IMR-90 (cell line): ENCODE results near the gene CENPM. TPM values are rescaled to one million over a fixed set of nuclear protein-coding genes. Genes with fewer than 3 reads are reported as not detected.

Experiments used
- ATAC-seq: fragments of 200-7000 bp; cut with Tn5 transposase; 2 replicates; pipeline ENCODE4 v1.9.1; 2020; ENCODE audit warnings: low read depth, mild to moderate bottlenecking, moderate library complexity
- BruUV-seq: library from RNA; stranded (reverse); fragments of 400-500 nt; replicated peaks from 2 replicates; lab custom pipeline; 2021; lab: Mats Ljungman, UMichigan
- CTCF ChIA-PET: fragments of 300-600 bp; formaldehyde crosslinking; extraction: SDS; loops from one replicate; lab custom pipeline; 2021; ENCODE audit warnings: antibody characterized with exemption; lab: Yijun Ruan, JAX
- POLR2A ChIA-PET: fragments of 300-600 bp; sonication (Branson Sonifier 250); formaldehyde crosslinking; loops from one replicate; lab custom pipeline; 2022; ENCODE audit warnings: antibody characterized with exemption; ENCODE audit not compliant: unreplicated experiment; lab: Charles Lee
- DNase-seq: peaks from one replicate; pipeline ENCODE4 v3.0.0; 2013
- H2AFZ ChIP-seq: replicated peaks from 2 replicates; pipeline ENCODE3; 2013; ENCODE audit warnings: low read length, mild to moderate bottlenecking; ENCODE audit not compliant: poor library complexity
- H2AK5ac ChIP-seq: 2 replicates; pipeline ENCODE4 v1.6.1; 2013; ENCODE audit warnings: low read depth, low read length, inconsistent platforms
- H2AK9ac ChIP-seq: replicated peaks from 2 replicates; pipeline ENCODE3; 2013; ENCODE audit warnings: mild to moderate bottlenecking, low read depth, low read length, moderate library complexity; ENCODE audit not compliant: poor library complexity
- H2BK120ac ChIP-seq: 2 replicates; pipeline ENCODE4 v1.6.1; 2013; ENCODE audit warnings: low read depth, low read length, inconsistent platforms
- H2BK15ac ChIP-seq: 3 replicates; pipeline ENCODE4 v1.6.1; 2013; ENCODE audit warnings: low read depth, low read length, inconsistent platforms
- H2BK20ac ChIP-seq: 2 replicates; pipeline ENCODE4 v1.6.1; 2013; ENCODE audit warnings: low read depth, mild to moderate bottlenecking, inconsistent platforms, low read length, moderate library complexity
- H2BK5ac ChIP-seq: 2 replicates; pipeline ENCODE4 v1.6.1; 2013; ENCODE audit warnings: mild to moderate bottlenecking, low read depth, low read length, inconsistent platforms; ENCODE audit not compliant: poor library complexity, severe bottlenecking
- H3K14ac ChIP-seq: replicated peaks from 2 replicates; pipeline ENCODE4 v1.6.1; 2013; ENCODE audit warnings: low read depth, low read length, inconsistent platforms
- H3K18ac ChIP-seq: 2 replicates; pipeline ENCODE4 v1.6.1; 2013; ENCODE audit warnings: low read depth, low read length, control low read depth
- H3K23ac ChIP-seq: 2 replicates; pipeline ENCODE4 v1.6.1; 2013; ENCODE audit warnings: low read depth, low read length, inconsistent platforms
- H3K27ac ChIP-seq: 2 replicates; pipeline ENCODE4 v1.5.1; 2013; ENCODE audit warnings: mild to moderate bottlenecking, control low read depth, low read length; ENCODE audit not compliant: insufficient read depth
- H3K27me3 ChIP-seq: 2 replicates; pipeline ENCODE4 v1.6.1; 2013; ENCODE audit warnings: low read length; ENCODE audit not compliant: control insufficient read depth, insufficient read depth
- H3K36me3 ChIP-seq: 2 replicates; pipeline ENCODE4 v1.6.1; 2013; ENCODE audit warnings: low read length, mixed read lengths; ENCODE audit not compliant: control insufficient read depth, insufficient read depth
- H3K4ac ChIP-seq: 2 replicates; pipeline ENCODE4 v1.6.1; 2013; ENCODE audit warnings: low read depth, low read length, inconsistent platforms
- H3K4me1 ChIP-seq: 2 replicates; pipeline ENCODE4 v1.6.1; 2013; ENCODE audit warnings: low read length, mixed read lengths; ENCODE audit not compliant: control insufficient read depth, insufficient read depth
- H3K4me2 ChIP-seq: 2 replicates; pipeline ENCODE4 v1.6.1; 2013; ENCODE audit warnings: low read depth, mild to moderate bottlenecking, control low read depth, low read length, moderate library complexity
- H3K4me3 ChIP-seq: 2 replicates; pipeline ENCODE4 v1.5.1; 2013; ENCODE audit warnings: low read depth, mild to moderate bottlenecking, control low read depth, low read length, moderate library complexity; ENCODE audit not compliant: insufficient read depth
- H3K56ac ChIP-seq: 2 replicates; pipeline ENCODE4 v1.6.1; 2013; ENCODE audit warnings: low read length, inconsistent platforms; ENCODE audit not compliant: insufficient read depth; ENCODE audit errors: extremely low read depth
- H3K79me1 ChIP-seq, 2 experiments: 2 replicates each; pipeline ENCODE4 v1.6.1; 2013; ENCODE audit warnings: low read length in 2 of 2, inconsistent platforms in 1 of 2, low read depth in 1 of 2
- H3K9ac ChIP-seq: 2 replicates; pipeline ENCODE4 v1.6.1; 2013; ENCODE audit warnings: low read depth, low read length, control low read depth
- H3K9me1 ChIP-seq: 2 replicates; pipeline ENCODE4 v1.6.1; 2013; ENCODE audit warnings: low read length, inconsistent platforms; ENCODE audit not compliant: insufficient read depth
- H3K9me3 ChIP-seq: 2 replicates; pipeline ENCODE4 v1.6.1; 2013; ENCODE audit warnings: low read length; ENCODE audit not compliant: control insufficient read depth, insufficient read depth
- H4K20me1 ChIP-seq: 2 replicates; pipeline ENCODE4 v1.6.1; 2013; ENCODE audit warnings: low read length, inconsistent platforms; ENCODE audit not compliant: insufficient read depth
- H4K5ac ChIP-seq: 2 replicates; pipeline ENCODE4 v1.6.1; 2013; ENCODE audit warnings: mild to moderate bottlenecking, low read depth, low read length, control low read depth
- H4K8ac ChIP-seq, 2 experiments: 2 replicates each; pipeline ENCODE4 v1.6.1; 2013; ENCODE audit warnings: low read depth in 2 of 2, low read length in 2 of 2, control low read depth in 1 of 2, inconsistent platforms in 1 of 2
- H4K91ac ChIP-seq: 2 replicates; pipeline ENCODE4 v1.6.1; 2013; ENCODE audit warnings: low read depth, low read length, inconsistent platforms; ENCODE audit not compliant: insufficient read depth
- BHLHE40 ChIP-seq: fragments of 150-350 bp; IDR thresholded peaks from 2 replicates; pipeline ENCODE4 v1.6.1; 2016; ENCODE audit warnings: mild to moderate bottlenecking, low read depth, low read length
- CEBPB ChIP-seq: IDR thresholded peaks from 2 replicates; pipeline ENCODE4 v1.6.1; 2012; ENCODE audit warnings: low read depth, low read length, improper control_type of control experiment
- CHD1 ChIP-seq: IDR thresholded peaks from 2 replicates; pipeline ENCODE4 v1.6.1; 2012; ENCODE audit warnings: low read depth, low read length, improper control_type of control experiment
- CTCF ChIP-seq: conservative IDR thresholded peaks from 2 replicates; pipeline ENCODE4 v1.5.1; 2012; ENCODE audit warnings: mild to moderate bottlenecking, low read depth, low read length, improper control_type of control experiment
- ELK1 ChIP-seq: fragments of 150-350 bp; IDR thresholded peaks from 2 replicates; pipeline ENCODE4 v1.6.1; 2016; ENCODE audit warnings: low read depth, mild to moderate bottlenecking, low read length, moderate library complexity, borderline replicate concordance
- FOS ChIP-seq: fragments of 150-350 bp; IDR thresholded peaks from 2 replicates; pipeline ENCODE4 v1.6.1; 2016; ENCODE audit warnings: low read depth, low read length
- MAFK ChIP-seq: IDR thresholded peaks from 2 replicates; pipeline ENCODE4 v1.6.1; 2012; ENCODE audit warnings: low read depth, low read length, improper control_type of control experiment
- MXI1 ChIP-seq: IDR thresholded peaks from 2 replicates; pipeline ENCODE4 v1.6.1; 2012; ENCODE audit warnings: low read depth, mild to moderate bottlenecking, low read length, moderate library complexity, borderline replicate concordance
- NFE2L2 ChIP-seq: fragments of 150-350 bp; IDR thresholded peaks from 2 replicates; pipeline ENCODE4 v1.6.1; 2016; ENCODE audit warnings: low read depth, mild to moderate bottlenecking, low read length
- POLR2A ChIP-seq: IDR thresholded peaks from 2 replicates; pipeline ENCODE4 v1.6.1; 2012; ENCODE audit warnings: mild to moderate bottlenecking, low read depth, low read length
- RAD21 ChIP-seq: IDR thresholded peaks from 2 replicates; pipeline ENCODE4 v1.6.1; 2012; ENCODE audit warnings: low read length, improper control_type of control experiment
- RCOR1 ChIP-seq: IDR thresholded peaks from 2 replicates; pipeline ENCODE4 v1.6.1; 2012; ENCODE audit warnings: mild to moderate bottlenecking, low read length, improper control_type of control experiment; ENCODE audit not compliant: insufficient replicate concordance
- RFX5 ChIP-seq: IDR thresholded peaks from 2 replicates; pipeline ENCODE4 v1.8.0; 2012; ENCODE audit warnings: low read depth, mild to moderate bottlenecking, low read length, moderate library complexity
- SMC3 ChIP-seq: fragments of 150-350 bp; IDR thresholded peaks from 2 replicates; pipeline ENCODE4 v1.6.1; 2016; ENCODE audit warnings: low read depth, mild to moderate bottlenecking, antibody characterized with exemption, low read length, moderate library complexity
- WGBS, 2 experiments: methylation state at CpG; one replicate each; pipeline versions ENCODE4 v1.1.5 to v1.1.7; 2013; ENCODE audit warnings: missing lambda C conversion rate in 2 of 2; ENCODE audit not compliant: insufficient read length in 1 of 2; ENCODE audit errors: extremely low coverage in 2 of 2; 5-methylcytosine and 5-hydroxymethylcytosine counted together
- dilution Hi-C: fragments of 300-500 bp; cut with HindIII; formaldehyde crosslinking; loops from one replicate; pipeline ENCODE4 v1.14.3; 2018; ENCODE audit warnings: low sequenced_read_pairs; ENCODE audit not compliant: unreplicated experiment
- in situ Hi-C: fragments of 300-500 bp; cut with MboI; formaldehyde crosslinking; loops from 3 replicates; pipeline ENCODE4 v1.14.3; 2019; ENCODE audit warnings: low sequenced_read_pairs, inconsistent platforms, mixed read lengths
- intact Hi-C: fragments of 100-400 bp; cut with micrococcal nuclease; formaldehyde crosslinking; loops from 2 replicates; pipeline ENCODE4 v1.10.0; 2022
- polyA plus RNA-seq, 3 experiments: library from polyadenylated mRNA; depleted of rRNA; stranded (reverse); fragments of >200 nt; gene quantifications; 2 replicates each; pipeline ENCODE4 v1.2.3, GENCODE V29; 2012; ENCODE audit warnings: low replicate concordance in 1 of 3
- total RNA-seq: library from RNA; depleted of rRNA; stranded (reverse); fragments of >200 nt; gene quantifications from 2 replicates; pipeline ENCODE4 v1.2.3, GENCODE V29; 2012
- TF ChIP-seq, protein P1 (sequence below): fragments of 150-350 bp; IDR thresholded peaks from 2 replicates; pipeline ENCODE4 v1.6.1; 2017; ENCODE audit warnings: mild to moderate bottlenecking, antibody characterized with exemption, low read length, low read depth

The CENPM gene
- total and polyA plus RNA-seq, 2 of the 4 experiments (the other 2 are of a cell fraction) = 18.1 to 20.1 TPM

DNA sequence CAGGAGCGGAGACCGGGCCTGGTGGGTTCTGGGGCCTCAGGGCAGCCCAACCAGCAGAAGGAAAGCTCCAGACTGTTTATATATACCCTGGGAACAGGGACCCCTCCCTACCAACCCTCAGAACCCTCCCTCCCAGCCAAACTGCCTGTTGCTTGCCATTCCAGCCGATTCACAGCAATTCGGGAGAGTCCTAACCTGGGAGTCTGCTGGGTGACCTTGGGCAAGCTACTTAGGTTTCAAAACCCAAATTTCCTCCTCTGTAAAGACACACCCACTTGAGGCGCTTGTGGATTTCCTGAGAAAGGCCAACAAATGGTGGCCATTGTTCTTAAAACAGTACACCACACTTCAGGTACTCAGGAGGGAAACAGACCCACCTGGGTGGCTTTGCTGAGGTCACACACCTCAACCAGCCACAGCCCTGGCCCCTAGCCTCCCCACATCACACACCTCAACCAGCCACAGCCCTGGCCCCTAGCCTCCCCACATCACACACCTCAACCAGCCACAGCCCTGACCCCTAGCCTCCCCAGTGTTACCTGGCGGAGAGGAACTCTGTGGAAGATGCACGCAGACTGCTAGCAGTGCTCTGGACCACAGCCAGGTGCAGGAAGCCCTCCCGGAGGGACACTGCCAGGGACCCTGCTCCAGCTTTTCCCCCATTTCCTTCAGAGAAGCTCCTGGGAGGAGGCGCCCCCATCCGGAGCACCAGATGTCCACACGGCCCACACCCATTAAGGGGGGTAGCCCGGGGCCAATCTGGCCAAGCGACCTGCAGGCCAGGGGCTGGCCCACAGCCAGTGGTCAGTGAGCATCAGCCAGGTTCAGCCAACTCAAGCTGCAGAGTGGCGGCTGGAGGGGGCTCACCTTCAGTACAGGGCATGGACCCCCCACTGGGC is 38.3 kb downstream of the CENPM start:
- Histone ChIP-seq H3K23ac (no peak overlapping the region), H3K36me3 (peaks cover 7% of the 10 kb centered on the region; the same call in 1 of the 2 replicates), H3K4me2 (no peak overlapping the region), H2AK5ac (no peak overlapping the region), H2BK15ac (no peak overlapping the region), H4K8ac (no peak overlapping the region), H3K9me1 (no peaks in the 10 kb centered on the region), H2AFZ (no peak overlapping the region), H3K9me3 (no peaks in the 10 kb centered on the region), H3K4me3 (no peak overlapping the region), H2AK9ac (no peak overlapping the region), H4K91ac (no peak overlapping the region), H3K18ac (no peak overlapping the region), H3K9ac (no peak overlapping the region), H4K20me1 (peaks cover 7% of the 10 kb centered on the region), H3K56ac (no peak overlapping the region), H3K4ac (no peak overlapping the region), H2BK5ac (no peak overlapping the region), H3K79me1 (no peaks in the 10 kb centered on the region), H3K4me1 (peaks cover 2% of the 10 kb centered on the region; the same call in 1 of the 2 replicates), H2BK20ac (no peak overlapping the region), H4K5ac (no peak overlapping the region), H3K27ac (no peak overlapping the region), H3K27me3 (peaks cover 44% of the 10 kb centered on the region), H3K14ac (no peak overlapping the region), H2BK120ac (no peak overlapping the region)
- ATAC-seq = no peak
- BruUV-seq = no TSS peak
- no peak for DNase-seq
- dilution Hi-C loops = no loop called here
- CTCF ChIA-PET = no interaction called here
- in situ Hi-C loops = no loop called here
- POLR2A ChIA-PET = no interaction called here
- 54% methylated on average over 7 of the region's 14 CpGs; no CpG with 5 or more reads in 1 of the 2 experiments for WGBS, 2 experiments
- intact Hi-C loops = no loop called here
- TF ChIP-seq FOS (no peak), SMC3 (no peak), RCOR1 (no peak), BHLHE40 (no peak), CEBPB (no peak), CHD1 (no peak), MXI1 (no peak), POLR2A (no peak), MAFK (no peak), RAD21 (no peak), ELK1 (no peak), CTCF (no peak), RFX5 (no peak), NFE2L2 (no peak)
- TF ChIP-seq, protein P1, sequence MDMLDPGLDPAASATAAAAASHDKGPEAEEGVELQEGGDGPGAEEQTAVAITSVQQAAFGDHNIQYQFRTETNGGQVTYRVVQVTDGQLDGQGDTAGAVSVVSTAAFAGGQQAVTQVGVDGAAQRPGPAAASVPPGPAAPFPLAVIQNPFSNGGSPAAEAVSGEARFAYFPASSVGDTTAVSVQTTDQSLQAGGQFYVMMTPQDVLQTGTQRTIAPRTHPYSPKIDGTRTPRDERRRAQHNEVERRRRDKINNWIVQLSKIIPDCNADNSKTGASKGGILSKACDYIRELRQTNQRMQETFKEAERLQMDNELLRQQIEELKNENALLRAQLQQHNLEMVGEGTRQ = no peak
